NCI-H748 treated with DMSO at 0.1 percent for 48 hours (cell line): ENCODE data around the gene NFYB.
"Not testable (repeated sequence)": the region's sequence is repeated elsewhere in the genome, so short reads cannot be mapped to it uniquely, and the experiment has no call there.

Source experiments
- DNase-seq: peaks from one replicate; lab custom pipeline; 2025; lab: John Stamatoyannopoulos, UW

Gene NFYB

DNA sequence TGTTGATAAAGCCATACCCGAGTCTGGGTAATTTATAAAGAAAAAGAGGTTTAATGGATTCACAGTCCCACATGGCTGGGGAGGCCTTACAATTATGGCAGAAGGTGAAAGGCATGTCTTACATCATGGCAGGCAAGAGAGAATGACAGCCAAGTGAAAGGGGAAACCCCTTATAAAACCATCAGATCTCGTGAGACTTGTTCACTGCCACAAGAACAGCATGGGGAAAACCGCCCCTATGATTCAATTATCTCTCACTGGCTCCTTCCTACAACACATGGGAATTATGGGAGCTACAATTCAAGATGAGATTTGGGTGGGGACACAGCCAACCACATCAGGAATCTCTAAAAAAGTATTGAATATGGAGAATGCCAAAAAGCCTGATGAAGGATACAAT is 25.0 kb upstream of the NFYB start:
- not testable (repeated sequence) for DNase-seq

DNA sequence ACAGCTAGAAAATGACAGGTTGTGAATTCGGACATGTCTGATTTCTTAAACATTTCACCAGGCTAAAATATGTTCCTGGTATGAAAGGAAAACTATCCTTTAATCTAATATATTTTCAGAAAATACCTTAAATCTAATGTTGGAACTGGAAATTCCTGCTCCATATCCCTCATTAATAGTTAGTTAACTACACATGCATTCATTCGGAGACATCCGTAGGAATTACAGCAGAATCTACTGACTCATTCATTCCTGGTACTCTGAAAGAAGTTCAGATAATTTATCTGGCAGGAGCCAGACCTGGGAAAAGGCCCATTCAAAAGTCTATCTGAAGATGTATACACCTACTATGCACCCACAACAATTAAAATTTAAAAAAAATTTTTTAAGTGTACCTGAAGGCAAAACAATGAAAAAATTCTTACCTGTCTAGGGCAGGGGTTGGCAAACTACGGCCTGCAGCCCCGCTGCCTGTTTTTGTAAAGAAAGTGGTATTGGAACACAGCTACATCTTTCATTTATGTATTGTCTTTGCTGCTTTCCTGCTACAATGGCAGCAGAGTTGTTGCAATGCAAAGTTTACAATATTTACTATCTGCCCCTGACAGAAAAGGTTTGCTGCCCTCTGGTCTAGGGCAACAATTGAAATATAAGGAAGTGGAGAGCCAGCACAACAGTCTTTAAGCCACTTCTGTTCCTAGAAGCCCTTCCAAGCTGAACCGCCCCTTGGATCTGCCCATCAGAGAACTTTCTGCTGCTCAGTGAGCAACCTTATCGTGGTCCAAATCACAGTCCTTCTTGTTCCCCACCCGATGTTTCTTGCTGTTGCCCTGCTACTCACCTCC is 17.9 kb upstream of the NFYB start:
- no peak for DNase-seq

DNA sequence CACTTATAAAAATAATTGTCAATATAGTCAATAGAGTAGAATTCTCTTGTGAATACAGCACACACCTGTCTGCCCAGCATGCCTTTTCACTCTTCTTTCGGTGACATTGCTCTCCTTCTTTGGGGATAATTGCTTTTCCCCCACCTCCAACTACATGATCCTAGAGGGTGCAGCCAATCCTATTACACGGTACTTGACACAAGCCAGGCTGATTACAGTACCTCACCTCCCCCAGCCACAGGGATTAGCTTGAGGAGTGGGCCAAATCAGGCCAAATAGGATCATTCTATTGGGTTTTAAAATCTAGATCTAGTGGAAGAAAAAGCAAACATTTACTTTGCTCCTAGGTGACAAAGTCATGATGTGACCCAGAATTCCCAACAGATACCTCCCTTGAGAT is 16.8 kb upstream of the NFYB start:
- peak; percentile 94 for DNase-seq

DNA sequence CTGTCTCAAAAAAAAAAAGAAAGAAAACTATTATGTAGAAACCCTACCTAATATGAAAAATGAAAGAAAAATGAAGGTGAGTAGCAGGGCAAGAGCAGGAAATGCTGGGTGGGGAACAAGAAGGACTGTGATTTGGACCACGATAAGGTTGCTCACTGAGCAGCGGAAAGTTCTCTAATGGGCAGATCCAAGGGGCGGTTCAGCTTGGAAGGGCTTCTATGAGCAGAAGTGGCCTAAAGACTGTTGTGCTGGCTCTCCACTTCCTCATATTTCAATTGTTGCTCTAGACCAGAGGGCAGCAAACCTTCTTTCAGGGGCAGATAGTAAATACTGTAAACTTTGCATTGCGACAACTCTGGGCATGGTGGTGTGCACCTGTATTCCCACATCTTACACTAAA is 16.3 kb upstream of the NFYB start:
- DNase-seq = no peak

DNA sequence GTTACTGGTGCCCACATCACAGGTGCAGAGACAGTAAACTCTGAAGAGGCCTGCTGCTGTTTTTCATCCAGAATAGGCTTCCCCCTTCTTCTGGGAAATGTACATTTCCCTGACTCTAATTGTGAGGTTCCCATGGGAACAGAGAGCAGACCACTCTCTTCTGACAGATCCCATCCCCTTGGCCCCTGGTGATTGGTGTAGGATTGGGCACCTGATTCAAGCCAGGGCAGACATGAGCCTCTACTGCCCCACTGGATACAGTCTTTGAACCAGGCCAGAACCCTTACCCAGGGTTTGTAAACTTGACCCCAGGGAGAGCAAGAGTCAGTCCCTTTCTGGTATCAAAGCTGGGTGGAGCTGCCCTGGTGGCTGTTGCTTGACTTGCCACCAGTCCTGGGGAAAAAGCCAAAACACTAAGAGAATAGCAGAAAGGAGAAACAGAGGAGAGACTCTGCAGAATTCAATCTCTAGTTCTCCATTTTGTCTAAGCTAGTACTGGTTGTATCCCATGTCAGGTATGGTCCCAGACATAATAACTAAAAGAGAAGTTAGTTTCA is 14.8 kb upstream of the NFYB start:
- DNase-seq = no peak

- DNase-seq = no peak
These were observed 12.4 kb upstream of the NFYB start for GRCh38 chr12:104150416-104150815.

- no peak for DNase-seq
These were observed 9.3 kb upstream of the NFYB start for GRCh38 chr12:104147346-104147745.

DNA sequence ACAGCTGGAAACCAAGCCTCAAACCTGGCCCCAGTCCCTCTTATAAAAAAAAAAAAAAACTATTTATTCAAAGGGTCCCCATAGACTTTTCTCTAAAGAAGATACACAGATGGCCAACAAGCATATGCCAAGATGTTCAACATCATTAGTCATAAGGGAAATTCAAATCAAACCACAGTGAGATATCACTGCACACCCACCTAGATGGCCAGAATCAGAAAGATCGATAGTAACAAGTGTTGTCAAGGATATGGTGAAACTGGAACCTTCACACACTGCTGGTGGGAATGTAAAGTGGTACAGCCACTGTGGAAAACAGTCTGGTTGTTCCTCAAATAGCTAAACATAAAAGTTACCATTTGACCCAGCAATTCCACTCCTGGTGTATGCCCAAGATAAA is 5.9 kb upstream of the NFYB start:
- no peak for DNase-seq

GRCh38 chr12:104143002-104143401 is 5.0 kb upstream of the NFYB start:
- DNase-seq = no peak

DNA sequence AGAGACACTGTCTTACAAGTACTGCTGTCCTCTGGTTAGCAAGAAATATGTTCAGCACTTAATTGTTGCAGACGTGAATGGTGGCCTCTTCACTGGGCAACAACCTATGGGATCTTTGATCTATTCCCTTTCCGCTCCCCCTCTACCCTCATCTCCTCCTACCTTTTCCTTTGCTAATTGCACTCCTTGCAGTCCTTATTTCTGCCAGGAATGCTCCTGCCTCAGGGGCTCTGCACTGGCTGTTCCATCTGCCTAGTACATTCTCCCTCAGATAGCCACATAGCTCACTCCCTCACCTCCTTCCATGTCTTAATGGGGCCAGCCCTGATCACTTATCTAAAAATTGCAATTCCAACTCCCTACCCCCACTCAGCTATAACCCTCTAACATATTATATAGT is 4.5 kb upstream of the NFYB start:
- DNase-seq = no peak

DNA sequence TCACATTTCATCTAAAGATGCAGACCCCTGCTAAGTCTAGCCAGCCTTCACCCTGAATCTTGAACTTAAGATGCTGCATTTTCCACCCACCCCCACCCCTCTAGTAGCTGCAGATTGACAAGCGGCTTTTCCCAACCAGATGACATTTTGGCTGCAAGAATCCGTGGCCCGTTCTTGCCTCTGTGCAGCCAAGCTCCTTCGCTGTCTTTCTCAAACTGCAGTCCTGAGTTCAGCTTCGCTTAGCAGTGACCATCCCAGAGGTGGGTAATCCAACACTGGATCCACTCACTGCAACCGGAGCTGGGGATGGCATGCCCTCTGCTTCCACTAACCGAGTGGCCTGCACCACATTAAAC is 765 bp upstream of the NFYB start:
- DNase-seq = no peak

- peak; percentile 23 for DNase-seq
These were observed 759 bp downstream of the NFYB start for GRCh38 chr12:104137001-104137901.

DNA sequence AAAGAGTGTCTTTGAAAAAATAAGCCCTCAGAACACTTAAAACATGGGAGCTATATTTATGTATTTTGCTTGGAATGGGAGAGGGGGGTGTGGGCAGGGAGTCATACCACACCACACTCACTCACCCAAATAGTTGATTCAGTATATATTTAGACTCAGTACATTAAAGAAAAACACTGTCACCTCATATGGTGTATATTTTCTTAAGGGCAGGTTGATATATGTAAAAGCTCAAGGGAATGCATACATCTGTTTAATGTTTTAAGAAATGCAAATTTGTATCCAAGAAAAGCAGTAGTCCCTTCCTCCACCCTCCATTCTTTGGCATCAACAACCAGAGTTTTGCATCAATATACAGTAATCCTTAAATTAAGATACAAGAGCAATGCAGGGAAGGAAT is 1.4 kb downstream of the NFYB start:
- no peak for DNase-seq

DNA sequence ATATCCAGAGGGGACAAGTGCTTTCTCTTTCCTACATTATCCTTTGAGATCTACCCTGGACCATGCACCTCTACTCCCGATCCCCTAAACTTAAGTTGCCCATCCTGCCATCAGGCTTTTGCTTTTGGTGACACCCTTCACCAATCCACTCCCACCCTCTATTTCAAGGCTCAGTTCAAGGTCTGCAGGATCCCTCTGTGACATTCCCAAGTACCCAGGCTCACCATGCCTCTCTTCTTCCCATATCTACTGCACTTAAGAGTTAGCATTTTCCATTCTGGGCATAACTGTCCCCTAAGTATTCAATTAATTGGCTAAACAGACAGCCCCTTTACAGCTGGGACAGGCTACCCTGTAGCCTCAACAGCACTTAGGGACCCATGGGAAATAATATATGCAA is 3.1 kb downstream of the NFYB start:
- no peak for DNase-seq

DNA sequence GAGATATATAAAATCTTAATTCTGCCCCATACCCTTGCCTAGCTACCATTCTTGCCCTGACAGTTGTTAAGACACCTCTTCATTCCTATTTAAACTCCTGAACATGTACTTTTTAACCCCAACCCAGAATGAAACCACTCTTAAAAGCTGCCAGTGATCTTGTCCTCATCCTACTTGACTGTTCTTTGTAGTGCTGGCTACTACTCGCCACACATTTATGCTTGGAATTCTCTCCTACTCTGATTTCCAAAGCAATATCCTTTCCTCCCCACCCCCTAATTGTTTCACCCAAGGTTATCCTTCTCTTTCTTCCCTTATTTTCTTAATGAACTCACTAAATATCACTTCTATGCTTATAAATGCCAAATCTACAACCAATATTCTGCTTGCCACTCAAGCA is 4.1 kb downstream of the NFYB start:
- no peak for DNase-seq

DNA sequence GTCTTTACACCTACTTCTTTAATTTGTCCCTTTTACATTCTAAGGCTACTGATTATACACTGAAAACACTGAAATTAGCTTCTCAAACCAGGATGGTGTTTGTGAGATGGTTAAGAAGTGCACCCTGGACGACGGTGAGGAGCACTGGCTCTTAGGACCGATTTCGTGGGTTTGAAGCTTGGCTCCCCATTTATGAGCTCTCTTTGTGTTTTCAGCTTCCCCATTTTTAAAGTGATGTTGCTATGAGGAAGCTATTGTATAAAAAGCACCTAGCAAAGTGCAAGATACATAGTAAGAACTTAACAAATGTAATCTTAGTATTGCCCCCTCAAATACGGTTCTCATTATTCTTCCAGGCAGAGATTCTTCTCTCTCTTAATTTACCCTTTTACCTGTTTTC is 4.7 kb downstream of the NFYB start:
- DNase-seq = no peak

DNA sequence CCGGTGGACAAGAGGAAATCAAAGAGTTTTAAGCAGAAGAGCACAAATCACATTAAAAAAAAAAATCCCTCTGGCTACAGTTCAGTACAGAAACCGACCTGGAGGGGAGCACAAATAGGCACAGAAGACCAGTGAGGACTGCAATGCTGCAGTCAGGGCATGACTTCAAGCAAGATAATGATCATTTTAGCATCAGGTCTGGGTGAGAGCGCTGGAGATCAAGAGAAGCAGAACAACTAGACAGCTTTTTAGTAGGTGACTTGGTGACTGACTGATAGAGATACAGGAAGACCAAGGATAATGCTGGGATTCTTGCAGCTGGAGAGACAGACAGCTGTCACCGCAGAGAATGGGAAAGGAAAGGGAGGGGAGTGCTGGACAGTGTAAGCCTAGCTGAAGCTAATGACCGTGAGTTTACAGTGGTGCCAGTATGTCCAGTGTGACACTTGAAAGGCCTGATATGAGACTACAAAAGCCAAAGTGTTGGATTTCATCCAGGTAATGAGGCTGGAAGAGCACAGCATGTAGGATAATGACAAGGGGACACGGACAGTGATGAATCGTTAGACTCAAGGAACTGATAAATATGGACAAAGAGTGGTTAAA is 5.6 kb downstream of the NFYB start:
- peak; percentile 95 for DNase-seq

DNA sequence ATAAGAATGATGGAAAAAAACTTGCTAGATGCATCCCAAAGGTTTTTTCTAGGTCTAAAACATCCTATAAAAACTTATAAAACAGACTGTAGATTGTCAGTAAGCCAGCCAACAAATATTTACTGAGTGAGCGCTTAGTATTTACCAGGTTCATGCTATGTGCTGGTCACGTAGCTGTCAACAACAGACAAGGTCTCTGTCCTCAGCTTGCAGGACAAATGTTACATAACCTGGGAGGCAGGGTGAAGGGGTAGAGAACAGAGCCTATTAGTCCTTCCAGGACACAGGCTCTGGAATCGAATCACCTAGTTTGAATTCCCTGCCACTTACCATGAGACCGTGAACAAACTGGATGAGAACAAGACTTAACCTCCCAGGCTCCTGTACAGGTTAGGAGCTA is 6.4 kb downstream of the NFYB start:
- no peak for DNase-seq

DNA sequence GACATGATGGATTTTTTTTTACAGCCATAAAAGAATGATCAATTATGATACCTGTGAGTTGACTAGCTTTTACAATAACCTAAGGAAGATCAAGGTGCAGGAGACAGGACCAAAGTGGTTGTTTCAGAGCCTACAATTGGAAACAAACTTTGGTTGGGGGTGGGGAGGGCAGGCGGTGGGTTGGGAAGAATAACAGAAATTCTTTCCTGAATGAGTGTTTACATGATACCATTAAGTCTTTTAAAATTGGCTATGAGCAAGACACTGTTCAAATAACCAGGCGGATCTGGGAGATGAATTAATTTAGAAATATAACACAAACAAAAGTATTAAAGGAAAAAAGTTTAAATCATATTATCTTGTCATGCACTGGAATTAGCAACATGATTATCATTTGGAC is 7.2 kb downstream of the NFYB start:
- DNase-seq = no peak

DNA sequence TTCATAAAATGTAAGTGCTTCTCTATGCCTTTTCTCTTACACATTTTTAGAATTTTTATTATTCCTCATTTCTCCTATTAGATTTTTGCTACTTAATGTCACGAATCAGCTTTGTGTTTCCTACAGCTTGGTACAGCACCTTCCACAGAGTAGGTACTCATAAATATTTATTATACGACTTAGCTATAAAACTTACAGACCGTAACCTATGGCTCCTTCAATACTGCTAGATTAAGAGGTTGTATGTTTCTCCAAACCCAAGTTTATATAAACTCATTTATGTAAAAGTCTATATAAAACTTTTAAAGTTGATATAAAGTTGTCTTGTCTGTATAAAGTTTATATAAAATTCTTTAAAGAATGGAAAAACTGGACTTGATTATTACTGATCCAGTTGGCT is 11.5 kb downstream of the NFYB start:
- DNase-seq = no peak

DNA sequence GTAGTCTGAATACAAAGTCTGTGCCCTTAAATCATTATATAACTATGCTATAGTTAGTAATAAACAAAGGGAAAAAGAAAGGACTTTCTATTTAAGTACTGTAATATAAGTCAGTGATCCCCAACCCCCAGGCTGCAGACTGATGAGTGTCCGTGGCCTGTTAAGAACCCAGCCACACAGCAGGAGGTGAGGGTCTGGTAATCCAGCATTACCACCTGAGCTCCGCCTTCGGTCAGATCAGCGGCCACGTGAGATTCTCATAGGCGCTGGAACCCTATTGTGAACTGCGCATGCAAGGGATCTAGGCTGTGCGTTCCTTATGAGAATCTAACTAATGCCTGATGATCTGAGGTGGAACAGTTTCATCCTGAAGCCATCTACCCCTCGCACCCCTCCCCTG is 15.7 kb downstream of the NFYB start:
- no peak for DNase-seq

- no peak for DNase-seq
These were observed 17.0 kb downstream of the NFYB start for GRCh38 chr12:104121001-104121400.

DNA sequence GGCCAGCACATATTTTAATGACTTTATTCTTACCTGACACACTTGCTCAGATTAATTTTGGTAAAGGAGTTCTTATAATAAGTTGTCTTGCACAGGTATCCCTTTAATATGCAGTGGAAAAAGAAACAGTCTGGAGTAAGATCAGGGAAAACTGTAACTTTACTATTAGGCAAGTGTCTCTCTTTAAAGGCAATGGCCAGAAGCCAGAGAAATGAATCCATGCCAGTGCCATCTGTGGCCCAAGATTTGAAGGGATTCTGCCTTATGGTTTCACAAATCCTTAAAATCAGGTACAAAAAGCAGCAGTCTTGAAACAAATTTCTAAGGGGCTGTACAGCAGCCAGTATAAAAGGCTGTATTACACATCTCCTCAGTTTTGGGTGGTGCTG is 22.4 kb downstream of the NFYB start:
- DNase-seq = no peak
